ENCODE measurements around the gene ATP13A3.

DNA sequence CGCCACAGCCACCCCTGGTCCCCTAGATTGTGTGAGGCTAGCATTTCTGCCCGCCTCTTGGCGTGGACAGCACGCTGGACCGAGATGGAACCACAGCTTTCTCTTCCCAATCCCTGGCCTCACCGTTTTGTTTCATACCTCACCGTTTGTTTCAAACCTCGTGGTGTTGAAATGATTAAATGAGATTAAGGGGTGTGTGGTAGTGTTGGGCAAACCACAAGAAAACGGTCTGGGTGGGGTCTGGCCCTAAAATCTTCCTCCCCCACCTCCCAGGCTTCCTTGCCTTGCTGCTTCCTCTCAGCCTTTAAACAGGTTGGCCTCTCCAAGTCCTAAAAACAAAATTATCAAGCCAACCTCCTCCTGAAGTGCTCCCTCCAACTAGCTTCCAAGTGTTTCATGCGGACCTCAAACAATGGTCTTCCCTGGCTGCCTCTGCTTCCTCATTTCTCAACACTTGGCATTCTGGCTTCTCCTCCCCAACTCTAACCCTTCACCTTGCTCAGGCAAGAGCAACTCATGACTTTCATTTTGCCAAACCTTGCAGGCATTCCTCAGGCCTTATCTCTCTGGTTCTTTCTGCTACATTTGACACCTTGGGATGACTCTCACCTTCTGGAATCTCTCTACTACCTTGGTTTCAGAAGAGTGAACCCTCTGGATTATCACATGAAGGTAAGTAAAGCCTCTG lies 1.4 kb upstream of the ATP13A3 start:
- TF ChIP-seq, protein P1, sequence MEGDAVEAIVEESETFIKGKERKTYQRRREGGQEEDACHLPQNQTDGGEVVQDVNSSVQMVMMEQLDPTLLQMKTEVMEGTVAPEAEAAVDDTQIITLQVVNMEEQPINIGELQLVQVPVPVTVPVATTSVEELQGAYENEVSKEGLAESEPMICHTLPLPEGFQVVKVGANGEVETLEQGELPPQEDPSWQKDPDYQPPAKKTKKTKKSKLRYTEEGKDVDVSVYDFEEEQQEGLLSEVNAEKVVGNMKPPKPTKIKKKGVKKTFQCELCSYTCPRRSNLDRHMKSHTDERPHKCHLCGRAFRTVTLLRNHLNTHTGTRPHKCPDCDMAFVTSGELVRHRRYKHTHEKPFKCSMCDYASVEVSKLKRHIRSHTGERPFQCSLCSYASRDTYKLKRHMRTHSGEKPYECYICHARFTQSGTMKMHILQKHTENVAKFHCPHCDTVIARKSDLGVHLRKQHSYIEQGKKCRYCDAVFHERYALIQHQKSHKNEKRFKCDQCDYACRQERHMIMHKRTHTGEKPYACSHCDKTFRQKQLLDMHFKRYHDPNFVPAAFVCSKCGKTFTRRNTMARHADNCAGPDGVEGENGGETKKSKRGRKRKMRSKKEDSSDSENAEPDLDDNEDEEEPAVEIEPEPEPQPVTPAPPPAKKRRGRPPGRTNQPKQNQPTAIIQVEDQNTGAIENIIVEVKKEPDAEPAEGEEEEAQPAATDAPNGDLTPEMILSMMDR (IDR thresholded peaks at IDR 0.05; ENCODE audit: low read depth, low read length, missing input control) = no peak
- no peak for TF ChIP-seq TAF1 (conservative IDR thresholded peaks at IDR 0.05)
